DMS79 treated with DMSO at 0.1 percent for 48 hours (cell line): ENCODE data around the gene ZBTB2.
"Not testable (repeated sequence)": the region's sequence is repeated elsewhere in the genome, so short reads cannot be mapped to it uniquely, and the experiment has no call there.

Experiments used
- DNase-seq: peaks from one replicate; lab custom pipeline; 2025; lab: John Stamatoyannopoulos, UW

ZBTB2 gene

DNA sequence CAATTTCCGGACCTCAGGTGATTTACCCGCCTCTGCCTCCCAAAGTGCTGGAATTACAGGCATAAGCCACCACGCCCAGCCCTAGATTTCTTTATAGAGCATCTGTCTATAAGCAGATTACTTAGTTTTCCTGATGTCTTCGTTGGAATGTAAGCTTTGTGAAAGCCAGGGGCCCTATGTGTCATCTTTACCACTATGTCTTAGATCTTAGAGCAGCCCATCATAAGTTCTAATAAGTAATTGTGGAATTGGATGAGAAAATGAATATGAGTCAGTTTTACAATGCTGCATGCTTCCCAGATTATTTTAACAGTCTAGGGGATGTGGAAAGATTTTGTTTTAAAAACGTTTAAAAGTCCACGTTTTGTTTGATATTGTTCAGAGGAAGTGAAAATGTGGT is 9.1 kb upstream of the ZBTB2 start:
- no peak for DNase-seq

DNA sequence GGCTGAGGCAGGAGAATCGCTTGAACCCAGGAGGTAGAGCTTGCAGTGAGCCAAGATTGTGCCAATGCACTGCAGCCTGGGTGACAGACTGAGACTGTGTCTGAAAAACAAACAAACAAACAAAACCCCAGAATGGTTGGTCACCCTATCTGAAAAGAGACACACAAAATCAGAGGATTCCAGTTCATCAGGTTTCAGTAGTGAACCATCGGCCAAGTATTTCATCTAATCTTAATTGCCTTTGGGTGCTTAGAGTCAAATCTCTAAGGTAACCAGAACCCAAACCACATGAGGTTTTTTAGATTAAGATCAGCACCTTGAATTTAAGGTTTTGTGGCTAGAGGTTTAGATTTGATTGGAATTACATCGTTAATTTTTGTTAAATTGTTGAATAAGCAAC is 8.3 kb upstream of the ZBTB2 start:
- no peak for DNase-seq

DNA sequence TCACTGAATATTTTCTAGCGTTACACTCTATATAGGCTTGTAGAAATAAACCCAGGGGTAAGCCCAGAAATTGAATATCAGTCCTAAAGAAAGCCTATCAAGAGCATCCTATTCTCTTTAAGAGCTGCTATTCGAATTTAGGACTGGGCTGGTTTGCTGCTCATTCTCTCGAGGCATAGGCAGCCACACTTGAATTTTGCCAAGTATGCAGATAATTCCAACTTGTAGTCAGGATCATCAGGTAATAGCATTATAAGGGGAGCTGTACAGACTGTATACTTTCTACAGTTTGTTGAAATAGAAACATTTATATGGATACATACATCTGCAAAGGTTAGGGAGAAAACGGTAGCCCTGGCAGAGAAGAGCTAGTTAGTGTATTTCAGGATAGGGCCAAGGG is 2.1 kb upstream of the ZBTB2 start:
- DNase-seq = no peak

DNA sequence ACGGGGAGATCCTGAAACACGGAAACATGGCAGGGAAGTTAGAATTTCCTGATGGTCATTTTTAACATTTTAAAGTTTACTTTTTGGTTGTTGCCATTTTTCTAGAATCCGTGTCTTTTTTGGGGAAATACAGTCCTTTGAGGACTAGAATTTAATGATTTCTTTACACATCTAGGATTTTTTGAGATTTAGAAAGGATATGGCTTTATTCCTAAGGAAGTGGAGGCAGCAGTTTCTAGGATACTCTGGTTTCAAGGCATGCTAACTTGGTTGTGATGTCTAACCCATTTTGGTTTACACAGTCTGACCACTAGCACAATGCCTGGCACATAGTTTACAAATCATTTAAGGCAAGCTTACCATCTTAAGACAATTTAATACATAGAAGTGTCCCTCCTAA is 1.1 kb upstream of the ZBTB2 start:
- no peak for DNase-seq

DNA sequence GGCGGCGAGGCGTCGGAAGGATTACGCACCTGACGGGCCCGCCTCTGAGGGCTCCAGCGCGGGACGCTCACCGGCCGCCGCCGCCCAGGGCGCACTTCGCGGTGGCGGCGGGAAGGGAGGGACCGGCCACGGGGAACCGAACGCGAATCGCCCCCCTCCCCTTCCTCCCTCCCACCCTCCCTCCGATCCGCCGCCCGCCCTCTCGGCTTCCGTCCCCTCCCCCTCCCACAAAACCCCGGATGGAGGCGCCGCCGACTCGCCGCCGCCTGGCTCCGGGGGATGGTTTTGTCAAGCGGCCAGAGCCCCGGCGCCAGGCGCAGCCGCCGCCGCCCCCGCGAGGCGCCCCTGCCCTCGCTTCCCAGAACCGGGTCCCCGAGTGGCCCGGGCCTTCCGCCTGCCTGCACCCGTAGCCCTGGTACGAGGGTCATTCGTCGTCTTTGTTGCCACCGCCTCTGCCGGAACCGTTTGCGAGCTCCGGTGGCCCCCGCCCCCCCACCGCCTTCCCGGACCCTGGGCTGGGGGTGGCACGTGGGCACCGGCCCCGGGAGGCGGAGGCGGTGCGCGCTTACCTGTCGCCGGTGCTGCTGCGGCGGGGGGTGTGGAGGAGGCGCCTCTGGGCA is 398 bp downstream of the ZBTB2 start:
- peak; percentile 39 for DNase-seq

DNA sequence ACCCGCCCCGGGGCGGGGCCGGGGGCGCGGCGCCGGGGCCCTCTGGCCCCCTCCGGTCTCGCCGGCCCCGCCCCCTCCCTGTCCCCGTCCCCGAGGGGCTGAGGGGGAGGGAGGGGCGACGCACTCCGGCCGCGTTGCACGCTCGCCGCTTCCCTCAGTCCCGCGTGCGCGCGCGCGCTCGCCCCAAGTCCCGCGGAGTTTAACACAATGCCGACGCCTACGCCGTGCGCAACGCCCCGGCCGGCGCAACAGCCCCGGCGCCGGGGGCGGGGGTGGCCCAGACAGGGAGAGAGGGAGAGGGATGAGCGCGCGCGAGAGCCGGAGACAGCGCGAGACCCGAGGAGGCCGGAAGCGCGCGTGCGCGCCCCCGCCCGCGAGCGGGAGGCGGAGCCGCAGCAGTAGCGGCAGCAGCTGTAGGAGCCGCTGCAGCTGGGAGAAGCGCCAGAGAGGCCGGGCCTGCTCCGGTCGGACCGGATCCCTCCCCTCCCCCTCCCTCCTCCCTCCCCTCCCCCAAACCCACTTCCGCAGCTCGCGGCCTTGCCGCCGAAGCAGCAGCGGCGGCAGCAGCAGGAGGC is 996 bp downstream of the ZBTB2 start:
- peak; percentile 94 for DNase-seq

DNA sequence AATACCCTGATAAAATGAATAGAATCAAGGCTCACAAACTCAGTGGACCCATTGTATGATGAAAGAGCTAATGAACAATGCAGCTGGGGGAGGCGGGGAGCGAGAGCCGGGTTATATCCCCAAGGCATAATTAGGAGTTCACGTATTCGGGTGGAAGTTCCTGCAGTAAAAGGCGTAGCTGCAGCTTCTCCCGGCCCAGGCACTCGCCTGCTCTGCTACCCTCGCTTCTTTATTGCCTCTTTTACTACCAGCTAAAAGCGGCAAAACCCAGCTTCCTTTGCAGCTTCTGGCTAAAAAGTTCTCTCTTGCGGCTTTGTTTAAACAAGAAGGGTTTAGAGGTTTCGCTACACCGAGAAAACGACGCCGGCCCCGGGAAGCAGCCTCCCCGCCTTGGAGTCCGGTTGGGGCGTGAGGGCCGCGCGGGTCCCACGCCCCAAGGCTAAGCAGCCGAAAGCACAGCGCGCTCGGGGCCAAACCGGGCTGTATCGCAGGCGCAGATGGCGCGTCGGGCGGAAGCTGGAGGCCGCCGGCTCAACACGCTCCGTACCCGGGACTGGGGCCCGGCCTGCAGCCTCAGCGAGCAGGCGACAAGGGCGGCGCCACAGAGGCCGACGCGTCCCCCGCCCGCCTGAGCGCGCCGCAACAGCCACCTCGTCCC is 1.6 kb downstream of the ZBTB2 start:
- peak; percentile 70 for DNase-seq

DNA sequence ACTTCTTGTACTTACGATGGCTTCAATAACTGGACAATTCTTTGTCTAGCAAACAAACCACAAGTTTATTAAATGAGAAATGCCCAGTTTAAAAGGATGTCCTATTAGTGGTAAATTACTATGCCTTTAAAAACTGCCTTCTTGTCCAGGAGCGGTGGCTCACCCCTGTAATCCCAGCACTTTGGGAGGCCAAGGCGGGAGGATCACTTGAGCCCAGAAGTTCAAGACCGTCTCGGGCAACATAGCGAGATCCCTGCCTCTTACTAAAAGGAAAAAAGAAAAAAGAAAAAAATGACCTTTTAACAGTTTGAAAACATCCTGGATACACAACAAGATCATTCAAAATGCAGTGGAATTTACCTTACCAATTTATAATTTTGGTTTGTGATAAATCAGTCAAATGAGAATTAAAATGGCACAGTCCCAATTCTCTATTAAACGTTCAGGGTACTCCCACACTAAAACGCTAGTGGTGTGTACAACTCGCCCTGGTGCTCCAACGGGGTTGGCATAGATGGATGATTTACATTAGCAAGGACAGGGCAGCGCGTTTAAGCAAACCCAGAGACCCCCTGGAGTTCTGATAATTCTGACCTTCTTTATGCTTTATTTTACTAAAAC is 2.3 kb downstream of the ZBTB2 start:
- DNase-seq = no peak

DNA sequence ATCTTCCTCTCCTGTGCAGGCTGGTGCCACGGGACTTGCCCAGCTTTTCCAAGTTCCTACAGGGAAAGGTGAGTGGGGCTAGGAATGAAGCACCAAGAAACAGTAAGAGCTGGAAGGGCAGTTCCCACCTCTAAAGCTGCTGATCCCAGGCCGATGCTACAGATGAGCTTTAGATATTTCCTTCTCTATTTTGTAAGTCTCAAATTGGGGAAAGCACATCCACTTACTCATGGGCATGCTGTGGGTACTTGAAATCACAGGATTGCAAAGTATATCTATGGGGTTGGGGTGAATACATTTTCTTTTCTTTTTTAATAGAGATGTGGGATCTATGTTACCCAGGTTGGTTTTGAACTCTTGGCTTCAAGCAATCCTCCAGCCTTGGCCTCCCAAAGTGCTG is 3.1 kb downstream of the ZBTB2 start:
- DNase-seq = no peak

DNA sequence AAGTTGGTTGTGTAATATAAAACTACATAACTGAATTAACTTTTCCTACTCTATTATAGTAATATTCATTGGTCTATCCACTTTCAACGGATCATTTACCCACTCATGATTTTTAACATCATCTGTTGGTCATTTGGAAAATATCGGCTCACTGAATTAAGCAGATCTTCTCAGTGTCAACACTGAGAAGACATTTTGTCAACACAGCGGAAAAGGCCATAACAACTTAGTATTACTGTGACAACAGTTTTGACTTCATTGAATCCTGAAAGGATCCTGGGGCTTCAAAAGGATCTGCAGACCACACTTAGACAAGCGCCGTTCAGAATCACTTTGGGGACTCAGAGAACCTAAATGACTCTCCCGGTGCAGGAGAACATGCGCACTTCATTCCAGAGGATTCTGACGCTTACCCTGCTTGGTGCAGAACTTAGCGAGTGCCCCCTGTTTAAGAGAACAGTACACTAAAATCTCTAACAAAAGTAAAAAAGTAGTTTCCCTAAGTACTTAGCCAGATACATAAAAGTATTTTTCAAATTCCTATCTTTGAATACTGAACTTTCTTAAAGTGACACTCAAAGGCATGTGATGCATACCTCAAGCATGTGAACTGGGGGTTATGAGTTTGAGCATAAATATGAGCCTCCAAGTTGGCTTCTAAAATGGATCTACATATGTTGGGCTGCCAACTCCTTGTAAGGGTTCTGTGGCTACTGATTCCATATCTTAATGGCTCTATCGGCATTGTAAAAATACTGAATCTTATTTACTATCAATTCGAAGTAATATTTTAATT is 4.0 kb downstream of the ZBTB2 start:
- DNase-seq = no peak

DNA sequence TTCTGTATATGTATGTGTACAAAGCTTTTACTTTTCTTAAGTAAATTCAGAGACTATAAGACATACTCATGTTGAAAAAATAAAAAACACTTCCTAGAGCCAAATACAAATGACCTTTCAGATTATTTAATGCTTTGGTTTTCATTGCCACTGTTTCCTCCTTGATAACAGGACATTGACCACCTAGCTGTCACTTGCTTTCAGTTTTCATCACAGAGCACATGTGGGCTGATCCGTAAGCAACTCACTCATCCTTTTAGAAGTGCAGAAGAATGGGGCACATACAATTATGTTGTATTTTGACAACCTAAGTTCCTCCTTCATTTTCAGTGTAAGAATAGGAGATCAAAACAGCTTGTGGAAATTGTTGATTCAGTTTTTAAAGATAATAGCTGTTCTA is 6.2 kb downstream of the ZBTB2 start:
- peak; percentile 81 for DNase-seq

DNA sequence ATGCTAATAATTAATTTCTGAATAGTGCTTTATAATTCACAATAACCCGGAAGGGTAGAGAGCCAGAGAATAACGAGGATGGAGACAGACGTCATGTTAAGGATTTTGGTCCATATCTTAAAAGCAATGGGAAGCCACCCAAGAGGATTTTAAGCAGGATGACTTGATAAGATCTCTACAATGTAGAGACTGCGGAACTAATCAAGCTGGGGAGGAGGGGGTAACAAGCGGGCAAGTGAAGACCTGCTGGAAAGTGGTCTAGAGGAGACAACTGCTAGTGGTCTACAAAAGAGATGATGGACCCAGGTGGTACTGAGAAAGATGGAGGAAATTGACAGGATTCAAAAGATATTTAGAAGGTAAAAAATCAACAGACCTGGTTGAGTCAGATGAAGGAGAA is 7.2 kb downstream of the ZBTB2 start:
- no peak for DNase-seq

DNA sequence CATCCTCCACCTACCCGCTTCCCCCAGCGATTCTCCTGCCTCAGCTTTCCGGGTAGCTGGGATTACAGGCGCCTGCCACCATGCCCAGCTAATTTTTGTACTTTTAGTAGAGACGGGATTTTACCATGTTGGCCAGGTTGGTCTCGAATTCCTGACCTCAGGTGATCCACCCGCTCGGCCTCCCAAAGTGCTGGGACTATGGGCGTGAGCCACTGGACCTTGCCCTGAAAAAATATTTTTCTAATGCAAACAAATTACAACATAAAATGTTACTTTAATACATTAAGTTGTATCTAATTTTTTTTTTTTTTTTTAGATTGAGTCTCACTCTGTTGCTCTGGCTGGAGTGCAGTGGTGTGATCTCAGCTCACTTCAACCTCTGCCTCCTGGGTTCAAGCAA is 8.7 kb downstream of the ZBTB2 start:
- not testable (repeated sequence) for DNase-seq

DNA sequence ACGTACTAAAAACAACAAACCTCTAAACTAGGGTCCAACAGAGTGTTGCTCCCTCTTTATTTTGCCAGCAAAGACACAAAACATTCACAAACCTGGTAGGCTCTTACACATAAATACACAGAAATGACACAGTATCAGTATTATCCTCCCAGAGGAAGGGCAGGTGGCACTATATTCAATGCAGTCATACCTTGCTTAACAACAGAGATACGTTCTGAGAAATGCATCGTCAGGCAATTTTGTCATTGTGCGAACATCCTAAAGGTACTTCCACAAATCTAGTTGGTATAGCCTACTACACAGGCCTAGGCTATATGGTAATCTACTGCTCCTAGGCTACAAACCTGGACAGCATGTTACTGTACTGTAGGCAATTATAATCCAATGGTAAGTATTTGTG is 9.6 kb downstream of the ZBTB2 start:
- DNase-seq = no peak

DNA sequence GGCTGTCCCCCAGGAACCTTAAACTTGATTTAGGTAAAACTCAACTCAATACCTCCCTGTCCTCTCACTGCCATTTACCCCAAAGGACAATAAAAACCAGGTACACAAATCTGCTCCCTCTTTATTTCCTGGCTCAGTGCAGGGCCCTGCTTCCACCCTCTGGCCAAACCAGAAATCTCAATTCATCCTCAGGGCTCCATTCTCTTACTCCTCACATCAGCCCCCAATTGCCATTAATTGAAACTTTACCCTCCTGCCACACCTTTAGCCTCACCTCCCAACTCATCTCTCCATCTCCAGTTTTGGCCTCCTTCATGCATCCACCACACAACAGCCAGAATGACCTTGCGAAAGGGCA is 10.5 kb downstream of the ZBTB2 start:
- DNase-seq = no peak

DNA sequence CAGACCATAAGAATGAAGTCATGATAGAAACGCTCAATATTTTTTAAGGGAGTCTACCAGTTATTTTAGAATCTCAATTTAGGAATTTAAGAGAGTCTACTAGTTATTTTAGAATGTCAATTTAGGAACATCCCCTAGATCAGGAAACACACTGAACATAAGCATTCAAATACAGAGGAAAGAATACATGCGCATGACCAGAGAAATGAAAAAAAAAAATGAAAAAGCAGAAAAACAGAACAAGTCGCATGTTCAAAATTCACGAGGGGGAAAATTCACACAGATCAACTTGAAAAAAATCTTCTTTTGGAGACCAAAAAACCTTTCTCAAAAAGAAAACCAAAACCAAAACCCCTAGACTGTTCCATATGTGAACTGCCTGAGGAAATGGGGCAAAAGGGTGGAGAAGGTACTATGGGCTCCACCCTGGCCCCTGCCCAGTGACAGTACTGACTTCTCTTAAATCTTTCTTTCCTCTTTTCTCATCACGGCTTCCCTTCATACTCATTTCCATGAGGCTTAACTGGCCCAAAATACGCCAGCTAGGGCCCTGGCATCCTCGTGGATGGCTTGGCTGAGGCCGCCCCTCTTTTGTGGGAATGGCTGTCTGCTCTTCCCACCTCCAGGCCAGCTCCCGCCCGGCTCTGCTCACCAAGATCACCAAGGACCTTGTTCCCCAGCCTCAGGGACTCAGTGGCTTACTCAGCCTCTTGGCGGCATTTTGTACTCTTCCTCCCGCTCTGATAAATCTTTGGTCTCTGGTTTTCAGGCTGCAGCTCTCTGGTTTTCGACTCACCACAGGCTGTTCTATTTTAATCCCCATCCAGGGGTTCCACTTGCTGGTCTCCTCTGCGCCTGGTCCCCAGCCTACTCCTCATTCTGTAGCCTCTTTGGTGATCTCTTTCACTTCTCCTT is 11.2 kb downstream of the ZBTB2 start:
- no peak for DNase-seq

DNA sequence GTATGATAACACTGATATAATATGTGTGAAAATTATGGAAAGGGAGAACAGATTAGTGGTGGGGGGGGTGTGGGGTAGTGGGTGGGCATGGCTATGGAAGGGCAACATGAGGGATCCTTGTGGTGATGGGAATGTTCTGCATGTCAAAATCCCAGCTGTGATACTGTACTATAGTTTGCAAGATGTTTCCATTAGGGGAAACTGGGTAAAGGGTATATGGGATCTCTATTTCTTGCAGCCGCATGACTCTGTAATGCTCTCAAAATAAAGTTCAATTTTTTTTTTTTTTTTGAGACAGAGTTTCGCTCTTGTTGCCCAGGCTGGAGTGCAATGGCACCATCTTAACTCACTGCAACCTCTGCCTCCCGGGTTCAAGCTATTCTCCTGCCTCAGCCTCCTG is 14.3 kb downstream of the ZBTB2 start:
- DNase-seq = no peak

DNA sequence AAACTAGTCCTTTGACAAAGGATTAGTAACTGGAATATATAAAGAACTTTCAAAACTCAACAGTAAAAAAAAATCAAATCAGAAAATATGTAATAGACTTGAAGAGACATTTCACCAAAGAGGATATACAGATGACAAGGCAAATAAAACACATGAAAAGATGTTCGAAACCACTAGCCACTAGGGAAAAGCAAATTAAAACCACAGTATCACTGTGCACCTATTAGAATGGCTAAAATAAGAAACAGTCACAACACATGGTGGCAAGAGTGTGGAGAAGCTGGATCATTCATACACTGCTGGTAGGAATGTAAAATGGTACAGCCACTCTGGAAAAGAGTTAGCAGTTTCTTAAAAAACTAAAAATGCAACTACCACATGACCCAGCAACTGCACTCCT is 14.9 kb downstream of the ZBTB2 start:
- DNase-seq = no peak

DNA sequence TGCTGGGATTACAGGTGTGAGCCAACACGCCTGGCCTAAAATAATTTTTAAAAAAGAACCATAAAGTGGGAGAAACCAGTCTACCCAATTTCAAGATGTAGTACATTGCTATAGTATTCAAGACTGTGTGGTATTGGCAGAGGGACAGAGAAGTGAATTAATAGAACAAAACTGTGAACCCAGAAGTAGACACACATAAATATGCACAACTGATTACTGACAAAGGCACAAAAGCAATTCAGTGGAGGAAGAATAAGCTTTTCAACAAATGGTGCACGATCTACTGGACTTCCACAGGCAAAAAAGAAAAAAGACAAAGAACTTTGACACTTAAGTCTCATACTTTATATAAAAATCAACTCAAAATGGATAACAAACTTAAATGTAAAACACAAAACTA is 15.5 kb downstream of the ZBTB2 start:
- DNase-seq = no peak

DNA sequence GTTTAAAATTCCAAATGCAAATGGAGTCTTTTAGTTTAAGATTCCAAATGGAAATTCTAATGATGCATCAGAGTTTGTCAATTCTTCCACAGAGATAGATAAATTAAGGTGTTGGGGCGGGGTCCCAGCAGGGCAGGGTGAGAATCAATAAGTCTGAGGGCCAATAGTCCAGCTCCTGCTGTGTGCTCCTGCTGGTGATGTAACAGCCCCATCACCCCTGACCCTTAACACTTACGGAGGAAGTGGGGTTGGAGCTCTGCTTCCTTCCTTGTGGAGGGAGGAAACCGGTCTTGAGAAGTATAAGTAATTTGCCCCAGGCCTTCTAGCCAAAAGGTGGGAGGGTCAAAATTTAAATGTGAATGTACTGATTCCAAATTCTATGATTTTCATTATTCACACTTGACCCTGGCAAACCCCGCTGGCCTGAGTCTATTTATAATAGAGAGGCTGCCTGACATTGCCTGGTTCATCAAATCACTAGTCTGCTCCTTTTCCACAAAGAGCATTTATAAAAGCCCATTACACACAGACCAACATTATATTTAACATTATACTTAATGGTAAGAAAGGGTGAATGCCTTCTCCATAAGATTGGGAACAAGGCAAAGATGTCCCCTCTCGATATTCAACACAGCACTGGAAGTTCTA is 17.2 kb downstream of the ZBTB2 start:
- no peak for DNase-seq

DNA sequence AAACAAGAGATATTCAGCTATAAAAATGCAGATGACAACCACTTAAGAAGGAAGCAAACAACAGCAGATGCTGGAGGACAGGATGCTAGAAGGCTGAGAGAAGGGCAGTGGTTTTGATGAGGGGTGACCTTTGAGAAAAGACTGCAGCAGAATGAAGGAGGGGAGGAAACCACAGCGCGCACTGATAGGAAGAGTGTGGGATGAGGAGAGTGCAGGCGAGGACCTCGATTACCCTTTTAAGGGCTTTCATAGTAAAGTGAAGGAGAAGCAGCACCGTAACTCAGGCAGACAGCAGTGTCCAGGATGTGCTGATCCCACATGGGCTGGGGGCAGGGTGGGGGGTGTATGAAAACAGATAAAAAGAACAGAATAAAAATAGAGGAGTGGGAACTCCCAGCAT is 19.2 kb downstream of the ZBTB2 start:
- no peak for DNase-seq
